Right lobe of liver (tissue), 6 donors: ENCODE results near the gene CENPB. TPM values are rescaled to one million over a fixed set of nuclear protein-coding genes. Genes with fewer than 3 reads are reported as not detected.
"Not testable (repeated sequence)": the region's sequence is repeated elsewhere in the genome, so short reads cannot be mapped to it uniquely, and the experiment has no call there.

Experiments
- ATAC-seq, 4 donors: fragments of 200-7000 bp; cut with Tn5 transposase; one replicate each; pipeline ENCODE4 v1.9.1; 2020; ENCODE audit warnings: mild to moderate bottlenecking in 4 of 4, moderate library complexity in 4 of 4
- DNase-seq, 3 donors: peaks; one replicate each; pipeline ENCODE4 v3.0.0-alpha.2; 2020
- H3K27ac ChIP-seq, 3 donors: fragments of 200-600 bp; one replicate each; pipeline ENCODE4 v1.8.0; 2022
- H3K27me3 ChIP-seq, 2 donors: fragments of 200-600 bp; one replicate each; pipeline ENCODE4 v1.8.0; 2022
- H3K36me3 ChIP-seq, 4 donors: fragments of 200-600 bp; sonication (generic) in 1 of 4; one replicate each; pipeline versions ENCODE4 v1.5.1 to v1.8.0; 2017 to 2022; ENCODE audit warnings: control low read depth in 1 of 4
- H3K4me1 ChIP-seq, 4 donors: fragments of 200-600 bp; sonication (generic) in 1 of 4; one replicate each; pipeline versions ENCODE4 v1.5.1 to v1.8.0; 2017 to 2022; ENCODE audit warnings: control low read depth in 1 of 4
- H3K4me3 ChIP-seq, 3 donors: fragments of 200-600 bp; one replicate each; pipeline ENCODE4 v1.8.0; 2022
- H3K9me3 ChIP-seq, 4 donors: fragments of 200-600 bp; sonication (generic) in 1 of 4; one replicate each; pipeline versions ENCODE4 v1.5.1 to v1.8.0; 2017 to 2022; ENCODE audit warnings: control low read depth in 1 of 4
- POLR2A ChIP-seq: fragments of 450-650 bp; IDR thresholded peaks from one replicate; pipeline ENCODE4 v1.6.1; 2017; ENCODE audit warnings: antibody characterized with exemption, mild to moderate bottlenecking
- WGBS: methylation state at CpG from one replicate; pipeline ENCODE4 v1.1.6; 2018; ENCODE audit warnings: low coverage, low lambda C conversion rate; ENCODE audit not compliant: insufficient coverage; ENCODE audit errors: missing lambda C conversion rate; 5-methylcytosine and 5-hydroxymethylcytosine counted together
- intact Hi-C, 2 donors: fragments of 100-400 bp; cut with DNase I; formaldehyde crosslinking; loops; one replicate each; pipeline versions ENCODE4 v1.11.2 to v1.14.1; 2022
- long read RNA-seq: library from polyadenylated mRNA; unstranded; transcript quantifications from one replicate; pipeline ENCODE4 v2.0.0, GENCODE V29; 2019
- total RNA-seq, 6 experiments: library from RNA; depleted of rRNA in 2 of 6; stranded (reverse); fragments of >200 nt in 2 of 6; fragmentation: NEBNext Ultra II Directional in 3 of 6; extraction: Animal tissue kit (Norgen Biotek cat#: 25700) in 3 of 6; gene quantifications; one replicate each; pipeline versions ENCODE4 v1.1.0 to v1.2.4, GENCODE V29; 2016 to 2023
- TF ChIP-seq, protein P1 (sequence below), 4 donors: fragments of 200-600 bp in 3 of 4; fragments of 450-650 bp in 1 of 4; IDR thresholded peaks; one replicate each; pipeline versions ENCODE4 v1.5.1 to v1.8.0; 2016 to 2022; ENCODE audit warnings: antibody characterized with exemption in 4 of 4, mild to moderate bottlenecking in 2 of 4
- donor health status: DM: no; HTN: yes; CAD: no.
- donor health status: DM: no; HTN: no; CAD: no.
- donor health status: DM: no; HTN: no; CAD: no.
- donor health status: DM: no; HTN: yes; CAD: no.
- donor health status: DM: no; HTN: yes; CAD: no.

The CENPB gene, protein sequence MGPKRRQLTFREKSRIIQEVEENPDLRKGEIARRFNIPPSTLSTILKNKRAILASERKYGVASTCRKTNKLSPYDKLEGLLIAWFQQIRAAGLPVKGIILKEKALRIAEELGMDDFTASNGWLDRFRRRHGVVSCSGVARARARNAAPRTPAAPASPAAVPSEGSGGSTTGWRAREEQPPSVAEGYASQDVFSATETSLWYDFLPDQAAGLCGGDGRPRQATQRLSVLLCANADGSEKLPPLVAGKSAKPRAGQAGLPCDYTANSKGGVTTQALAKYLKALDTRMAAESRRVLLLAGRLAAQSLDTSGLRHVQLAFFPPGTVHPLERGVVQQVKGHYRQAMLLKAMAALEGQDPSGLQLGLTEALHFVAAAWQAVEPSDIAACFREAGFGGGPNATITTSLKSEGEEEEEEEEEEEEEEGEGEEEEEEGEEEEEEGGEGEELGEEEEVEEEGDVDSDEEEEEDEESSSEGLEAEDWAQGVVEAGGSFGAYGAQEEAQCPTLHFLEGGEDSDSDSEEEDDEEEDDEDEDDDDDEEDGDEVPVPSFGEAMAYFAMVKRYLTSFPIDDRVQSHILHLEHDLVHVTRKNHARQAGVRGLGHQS
- 10 to 100 TPM; 27.8 to 43.1 (median 31.6) TPM for total RNA-seq
- long read RNA-seq = 0 reads

DNA sequence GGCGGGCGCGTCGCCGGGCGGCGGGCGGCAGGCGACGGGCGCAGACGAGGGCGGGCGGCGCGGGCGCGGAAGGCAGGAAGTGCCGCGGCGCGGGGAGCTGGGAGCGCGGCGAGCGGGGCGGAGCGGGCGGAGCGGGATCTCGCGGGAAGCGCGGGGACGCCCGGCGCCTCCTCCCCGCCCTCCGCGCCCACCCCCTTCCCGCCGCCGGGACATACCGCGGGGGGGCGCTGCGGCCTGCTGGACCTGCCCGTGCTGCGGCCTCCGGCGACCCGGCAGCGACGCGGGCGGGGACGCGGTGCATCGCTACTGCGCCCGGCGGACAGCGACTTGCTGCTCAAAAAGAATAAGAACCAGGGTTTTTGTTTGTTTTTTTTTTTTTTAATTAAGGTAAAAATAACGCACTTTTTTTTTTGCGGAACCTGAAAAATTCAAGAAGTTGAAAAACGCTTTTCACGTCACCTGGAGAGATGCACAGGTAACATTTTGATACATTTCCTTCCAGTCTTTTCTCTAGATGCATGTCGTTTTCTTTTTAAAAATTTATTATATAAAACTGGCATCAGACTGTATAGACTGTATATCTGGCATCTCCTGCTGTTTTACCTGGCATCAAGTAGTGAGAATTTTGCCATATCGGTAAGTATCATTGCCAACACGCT is at the start of gene CENPB:
CENPB (minus strand) TSS at position 76 of the 659 bp plus-strand sequence. CDS start 257 bp downstream, outside the sequence.
- no peak for TF ChIP-seq POLR2A
- TF ChIP-seq, protein P1, sequence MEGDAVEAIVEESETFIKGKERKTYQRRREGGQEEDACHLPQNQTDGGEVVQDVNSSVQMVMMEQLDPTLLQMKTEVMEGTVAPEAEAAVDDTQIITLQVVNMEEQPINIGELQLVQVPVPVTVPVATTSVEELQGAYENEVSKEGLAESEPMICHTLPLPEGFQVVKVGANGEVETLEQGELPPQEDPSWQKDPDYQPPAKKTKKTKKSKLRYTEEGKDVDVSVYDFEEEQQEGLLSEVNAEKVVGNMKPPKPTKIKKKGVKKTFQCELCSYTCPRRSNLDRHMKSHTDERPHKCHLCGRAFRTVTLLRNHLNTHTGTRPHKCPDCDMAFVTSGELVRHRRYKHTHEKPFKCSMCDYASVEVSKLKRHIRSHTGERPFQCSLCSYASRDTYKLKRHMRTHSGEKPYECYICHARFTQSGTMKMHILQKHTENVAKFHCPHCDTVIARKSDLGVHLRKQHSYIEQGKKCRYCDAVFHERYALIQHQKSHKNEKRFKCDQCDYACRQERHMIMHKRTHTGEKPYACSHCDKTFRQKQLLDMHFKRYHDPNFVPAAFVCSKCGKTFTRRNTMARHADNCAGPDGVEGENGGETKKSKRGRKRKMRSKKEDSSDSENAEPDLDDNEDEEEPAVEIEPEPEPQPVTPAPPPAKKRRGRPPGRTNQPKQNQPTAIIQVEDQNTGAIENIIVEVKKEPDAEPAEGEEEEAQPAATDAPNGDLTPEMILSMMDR (IDR thresholded peaks at IDR 0.05) = peak; percentile 61 to 97 (median 84)
- peak; percentile 90 to 92 (median 91) for DNase-seq
- Histone ChIP-seq H3K9me3 (no peaks in the 10 kb centered on the region), H3K36me3 (no peaks in the 10 kb centered on the region), H3K27ac (peak within 1 kb of the TSS; percentile 26 to 73 (median 49)), H3K4me1 (peaks cover 0 to 14% (median 6%) of the 10 kb centered on the region in 4 donors), H3K27me3 (no peaks in the 10 kb centered on the region), H3K4me3 (peak within 1 kb of the TSS; percentile 42 to 70 (median 58))
- ATAC-seq = peak; percentile 94 to 99 (median 97)
- intact Hi-C loops = loop anchor here (5.0 kb wide), 1 partner anchor 36 kb away; the partner anchor contains the start of gene AP5S1 (in 2 of the 2)
- 8% methylated on average over 21 of the region's 70 CpGs for WGBS

DNA sequence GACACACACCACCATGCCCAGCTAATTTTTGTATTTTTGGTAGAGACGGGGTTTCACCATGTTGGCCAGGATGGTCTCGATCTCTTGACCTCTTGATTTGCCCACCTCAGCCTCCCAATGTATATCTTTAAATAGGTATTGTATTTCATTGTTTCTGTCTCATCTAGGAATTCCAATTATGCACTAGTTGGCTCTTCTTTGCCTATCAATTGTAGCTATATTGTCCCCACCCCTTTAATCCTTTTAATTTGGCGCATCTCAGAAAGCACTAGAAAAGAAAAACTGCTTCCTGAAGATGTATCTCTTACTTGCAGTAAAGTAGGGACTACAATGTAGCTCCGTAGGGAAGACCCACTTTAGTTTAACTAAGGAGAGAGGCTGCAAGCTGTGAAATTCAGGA is 49.6 kb upstream of the CENPB start:
- H3K4me3 ChIP-seq = no peak overlapping the region
- intact Hi-C loops = no loop called here
- H3K27me3 ChIP-seq = no peaks in the 10 kb centered on the region
- ATAC-seq (no peak), DNase-seq (no peak)
- no peaks in the 10 kb centered on the region for H3K36me3 ChIP-seq
- no peaks in the 10 kb centered on the region for H3K4me1 ChIP-seq
- TF ChIP-seq POLR2A = no peak
- TF ChIP-seq, protein P1 (IDR thresholded peaks at IDR 0.05) = no peak
- WGBS = 94% methylated on average over 2 of the region's 4 CpGs
- no peaks in the 10 kb centered on the region for H3K9me3 ChIP-seq
- H3K27ac ChIP-seq = no peak overlapping the region

DNA sequence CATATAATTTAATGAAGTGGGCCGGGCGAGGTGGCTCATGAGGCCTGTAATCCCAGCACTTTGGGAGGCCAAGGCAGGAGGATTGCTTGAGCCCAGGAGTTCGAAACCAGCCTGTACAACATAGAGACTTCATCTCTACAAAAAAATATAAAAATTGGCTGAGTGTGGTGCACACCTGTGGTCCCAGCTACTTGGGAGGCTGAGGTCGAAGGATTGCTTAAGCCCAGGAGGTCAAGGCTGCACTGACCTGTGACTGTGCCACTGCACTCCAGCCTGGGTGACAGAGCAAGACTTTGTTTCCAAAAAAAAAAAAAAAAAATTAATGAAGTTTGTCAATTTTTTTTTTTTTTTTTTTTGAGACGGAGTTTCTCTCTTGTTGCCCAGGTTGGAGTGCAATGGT is 43.4 kb upstream of the CENPB start:
- H3K4me1 ChIP-seq, H3K27ac ChIP-seq, DNase-seq, H3K9me3 ChIP-seq, H3K36me3 ChIP-seq, intact Hi-C loops, ATAC-seq, H3K27me3 ChIP-seq, H3K4me3 ChIP-seq: not testable (repeated sequence)
- 88% methylated on average over 5 of the region's 5 CpGs for WGBS

DNA sequence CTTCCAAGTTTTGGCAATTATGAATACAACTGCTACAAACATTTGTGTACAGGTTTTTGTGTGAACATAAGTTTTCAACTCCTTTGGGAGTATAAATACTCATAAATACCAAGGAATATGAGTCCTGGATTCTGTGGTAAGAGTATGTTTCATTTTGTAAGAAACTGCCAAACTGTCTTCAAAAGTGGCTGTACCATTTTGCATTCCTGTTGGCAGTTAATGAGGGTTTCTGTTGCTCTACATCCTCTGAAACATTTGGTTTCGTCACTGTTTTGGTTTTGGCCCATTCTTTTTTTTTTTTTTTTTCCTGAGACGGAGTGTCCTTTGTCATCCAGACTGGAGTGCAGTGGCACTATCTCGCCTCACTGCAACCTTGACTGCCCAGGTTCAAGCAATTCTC is 42.3 kb upstream of the CENPB start:
- DNase-seq = no peak
- H3K4me3 ChIP-seq = no peak overlapping the region
- intact Hi-C loops = no loop called here
- TF ChIP-seq, protein P1 (IDR thresholded peaks at IDR 0.05) = no peak
- TF ChIP-seq POLR2A = no peak
- no peak for ATAC-seq
- H3K9me3 ChIP-seq = no peaks in the 10 kb centered on the region
- H3K4me1 ChIP-seq = no peaks in the 10 kb centered on the region
- peaks cover 0 to 7% (median 0%) of the 10 kb centered on the region in 4 donors for H3K36me3 ChIP-seq
- 79% methylated on average over 3 of the region's 3 CpGs for WGBS
- H3K27me3 ChIP-seq = no peaks in the 10 kb centered on the region
- H3K27ac ChIP-seq = no peak overlapping the region
